WI38 (cell line): ENCODE results near the gene NUDT17.
"Not testable (repeated sequence)": the region's sequence is repeated elsewhere in the genome, so short reads cannot be mapped to it uniquely, and the experiment has no call there.

Experiments used
- H3K4me3 ChIP-seq: 2 replicates; pipeline ENCODE4 v1.5.1; 2011; ENCODE audit warnings: low read depth, mild to moderate bottlenecking, control low read depth, low read length
- CTCF ChIP-seq: IDR thresholded peaks from 2 replicates; pipeline ENCODE4 v1.5.1; 2012; ENCODE audit warnings: low read depth, mild to moderate bottlenecking, control low read depth, low read length

Gene NUDT17

GRCh38 chr1:145806844-145807243 is 38.6 kb upstream of the NUDT17 start:
- TF ChIP-seq CTCF, result no peak
- H3K4me3 ChIP-seq, result no peak overlapping the region

- peak overlapping the region; percentile 2; the same call in 1 of the 2 replicates for H3K4me3 ChIP-seq
These were observed 32.2 kb upstream of the NUDT17 start for GRCh38 chr1:145812977-145813810.

GRCh38 chr1:145818095-145818494 is 27.3 kb upstream of the NUDT17 start:
- H3K4me3 ChIP-seq, result not testable (repeated sequence)

GRCh38 chr1:145822779-145823331 is 22.6 kb upstream of the NUDT17 start:
- peak overlapping the region; percentile 51 for H3K4me3 ChIP-seq

GRCh38 chr1:145823565-145824498 is 21.6 kb upstream of the NUDT17 start, which contains the start of the genes POLR3C and RNF115:
TSS of gene POLR3C (plus strand) at chr1:145824200. CDS start at chr1:145825777, 1,577 bp downstream.
TSS of gene RNF115 (minus strand) at chr1:145824095. CDS start at chr1:145823873, 222 bp downstream.
- no peak for TF ChIP-seq CTCF
- H3K4me3 ChIP-seq, result peak within 1 kb of the TSS; percentile 80

- no peak for TF ChIP-seq CTCF
- peak overlapping the region; percentile 80 for H3K4me3 ChIP-seq
These were observed 21.0 kb upstream of the NUDT17 start for GRCh38 chr1:145824499-145824842.

GRCh38 chr1:145826030-145826429 is 19.4 kb upstream of the NUDT17 start:
- no peak for TF ChIP-seq CTCF
- no peak overlapping the region; the same call in 1 of the 2 replicates for H3K4me3 ChIP-seq

- TF ChIP-seq CTCF, result no peak
- H3K4me3 ChIP-seq, result no peak overlapping the region
These were observed 17.5 kb upstream of the NUDT17 start for GRCh38 chr1:145827966-145828365.
